Measurements from ENCODE around the gene PDCD1LG2.

GRCh38 chr9:5552301-5552700 lies 42.0 kb downstream of the PDCD1LG2 start:
- TF ChIP-seq CTCF (IDR thresholded peaks at IDR 0.05): no peak
- TF ChIP-seq POLR2A (IDR thresholded peaks at IDR 0.05): no peak

All from thyroid gland (tissue), 4 donors.